ENCODE data around the gene HIF1A. TPM values are rescaled to one million over a fixed set of nuclear protein-coding genes. Genes with fewer than 3 reads are reported as not detected.

HIF1A gene
- total and polyA plus RNA-seq, 2 experiments from 2014 or later, result 113 to 242 TPM

DNA sequence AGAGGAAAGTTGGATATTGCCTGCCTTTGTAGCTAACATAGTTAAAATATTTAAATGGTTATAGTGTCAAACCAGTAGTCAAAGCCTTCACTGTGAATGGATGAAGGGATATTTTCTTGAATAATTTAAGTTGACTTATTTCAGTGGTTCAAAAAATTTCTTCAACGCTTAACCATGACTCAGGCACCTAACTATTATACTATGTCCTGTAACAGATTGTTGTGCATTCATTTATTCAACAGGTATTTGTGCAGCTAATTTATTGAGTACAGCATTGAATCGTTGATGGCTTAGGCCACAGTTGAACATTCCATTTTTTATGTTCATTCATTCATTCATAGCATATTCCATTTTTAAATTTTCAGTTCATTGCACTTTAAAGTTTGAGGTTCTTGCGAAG is 9.2 kb downstream of the HIF1A start (continued):
- TF ChIP-seq EZH2 (IDR thresholded peaks at IDR 0.05; ENCODE audit: low read depth, unreplicated experiment), result no peak

DNA sequence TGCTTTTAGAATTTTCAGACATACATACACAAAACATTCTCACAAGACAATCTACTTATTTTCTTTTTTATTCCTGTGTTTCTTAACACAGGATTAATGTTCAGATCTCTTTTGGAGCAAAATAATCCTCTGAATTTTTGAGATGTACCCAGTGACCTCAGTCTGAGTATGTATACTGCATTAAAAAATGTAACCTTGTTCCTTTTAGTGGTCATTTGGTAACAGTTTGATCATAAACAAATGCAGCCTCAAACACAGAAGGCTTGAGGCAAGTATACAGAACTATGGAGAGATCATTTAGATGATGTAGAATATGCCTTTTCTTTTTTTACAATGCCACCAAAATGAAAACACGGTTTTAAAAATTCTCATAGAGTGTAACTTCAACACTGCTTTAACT is 9.7 kb downstream of the HIF1A start:
- no peak overlapping the region for H3K27ac Mint-ChIP-seq
- ATAC-seq, result no peak

More for the DNA sequence above, 9.7 kb downstream of the HIF1A start:
- H3K27me3 ChIP-seq (ENCODE audit: insufficient read depth), result no peaks in the 10 kb centered on the region
- H3K4me1 ChIP-seq (ENCODE audit: insufficient read depth), result peaks cover 51% of the 10 kb centered on the region
- no peaks in the 10 kb centered on the region for H3K9me2 ChIP-seq (ENCODE audit: insufficient read depth)
- no peak for TF ChIP-seq STAT1 (IDR thresholded peaks at IDR 0.05; ENCODE audit: unreplicated experiment)
- TF ChIP-seq POLR2AphosphoS5 (IDR thresholded peaks at IDR 0.05; ENCODE audit: low read depth), result no peak
- TF ChIP-seq, protein P1, sequence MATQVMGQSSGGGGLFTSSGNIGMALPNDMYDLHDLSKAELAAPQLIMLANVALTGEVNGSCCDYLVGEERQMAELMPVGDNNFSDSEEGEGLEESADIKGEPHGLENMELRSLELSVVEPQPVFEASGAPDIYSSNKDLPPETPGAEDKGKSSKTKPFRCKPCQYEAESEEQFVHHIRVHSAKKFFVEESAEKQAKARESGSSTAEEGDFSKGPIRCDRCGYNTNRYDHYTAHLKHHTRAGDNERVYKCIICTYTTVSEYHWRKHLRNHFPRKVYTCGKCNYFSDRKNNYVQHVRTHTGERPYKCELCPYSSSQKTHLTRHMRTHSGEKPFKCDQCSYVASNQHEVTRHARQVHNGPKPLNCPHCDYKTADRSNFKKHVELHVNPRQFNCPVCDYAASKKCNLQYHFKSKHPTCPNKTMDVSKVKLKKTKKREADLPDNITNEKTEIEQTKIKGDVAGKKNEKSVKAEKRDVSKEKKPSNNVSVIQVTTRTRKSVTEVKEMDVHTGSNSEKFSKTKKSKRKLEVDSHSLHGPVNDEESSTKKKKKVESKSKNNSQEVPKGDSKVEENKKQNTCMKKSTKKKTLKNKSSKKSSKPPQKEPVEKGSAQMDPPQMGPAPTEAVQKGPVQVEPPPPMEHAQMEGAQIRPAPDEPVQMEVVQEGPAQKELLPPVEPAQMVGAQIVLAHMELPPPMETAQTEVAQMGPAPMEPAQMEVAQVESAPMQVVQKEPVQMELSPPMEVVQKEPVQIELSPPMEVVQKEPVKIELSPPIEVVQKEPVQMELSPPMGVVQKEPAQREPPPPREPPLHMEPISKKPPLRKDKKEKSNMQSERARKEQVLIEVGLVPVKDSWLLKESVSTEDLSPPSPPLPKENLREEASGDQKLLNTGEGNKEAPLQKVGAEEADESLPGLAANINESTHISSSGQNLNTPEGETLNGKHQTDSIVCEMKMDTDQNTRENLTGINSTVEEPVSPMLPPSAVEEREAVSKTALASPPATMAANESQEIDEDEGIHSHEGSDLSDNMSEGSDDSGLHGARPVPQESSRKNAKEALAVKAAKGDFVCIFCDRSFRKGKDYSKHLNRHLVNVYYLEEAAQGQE (IDR thresholded peaks at IDR 0.05; ENCODE audit: unreplicated experiment), result no peak
- no peak for TF ChIP-seq ZNF114 (CRISPR knock-in tag; IDR thresholded peaks at IDR 0.05)
- TF ChIP-seq, protein P2, sequence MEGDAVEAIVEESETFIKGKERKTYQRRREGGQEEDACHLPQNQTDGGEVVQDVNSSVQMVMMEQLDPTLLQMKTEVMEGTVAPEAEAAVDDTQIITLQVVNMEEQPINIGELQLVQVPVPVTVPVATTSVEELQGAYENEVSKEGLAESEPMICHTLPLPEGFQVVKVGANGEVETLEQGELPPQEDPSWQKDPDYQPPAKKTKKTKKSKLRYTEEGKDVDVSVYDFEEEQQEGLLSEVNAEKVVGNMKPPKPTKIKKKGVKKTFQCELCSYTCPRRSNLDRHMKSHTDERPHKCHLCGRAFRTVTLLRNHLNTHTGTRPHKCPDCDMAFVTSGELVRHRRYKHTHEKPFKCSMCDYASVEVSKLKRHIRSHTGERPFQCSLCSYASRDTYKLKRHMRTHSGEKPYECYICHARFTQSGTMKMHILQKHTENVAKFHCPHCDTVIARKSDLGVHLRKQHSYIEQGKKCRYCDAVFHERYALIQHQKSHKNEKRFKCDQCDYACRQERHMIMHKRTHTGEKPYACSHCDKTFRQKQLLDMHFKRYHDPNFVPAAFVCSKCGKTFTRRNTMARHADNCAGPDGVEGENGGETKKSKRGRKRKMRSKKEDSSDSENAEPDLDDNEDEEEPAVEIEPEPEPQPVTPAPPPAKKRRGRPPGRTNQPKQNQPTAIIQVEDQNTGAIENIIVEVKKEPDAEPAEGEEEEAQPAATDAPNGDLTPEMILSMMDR (conservative IDR thresholded peaks at IDR 0.05; ENCODE audit: low read depth in 2 of 2), result no peak
- TF ChIP-seq, protein P3, sequence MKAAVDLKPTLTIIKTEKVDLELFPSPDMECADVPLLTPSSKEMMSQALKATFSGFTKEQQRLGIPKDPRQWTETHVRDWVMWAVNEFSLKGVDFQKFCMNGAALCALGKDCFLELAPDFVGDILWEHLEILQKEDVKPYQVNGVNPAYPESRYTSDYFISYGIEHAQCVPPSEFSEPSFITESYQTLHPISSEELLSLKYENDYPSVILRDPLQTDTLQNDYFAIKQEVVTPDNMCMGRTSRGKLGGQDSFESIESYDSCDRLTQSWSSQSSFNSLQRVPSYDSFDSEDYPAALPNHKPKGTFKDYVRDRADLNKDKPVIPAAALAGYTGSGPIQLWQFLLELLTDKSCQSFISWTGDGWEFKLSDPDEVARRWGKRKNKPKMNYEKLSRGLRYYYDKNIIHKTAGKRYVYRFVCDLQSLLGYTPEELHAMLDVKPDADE (IDR thresholded peaks at IDR 0.05), result no peak
- no peak for TF ChIP-seq EZH2 (IDR thresholded peaks at IDR 0.05; ENCODE audit: low read depth, unreplicated experiment)
- TF ChIP-seq JUNB (IDR thresholded peaks at IDR 0.05; ENCODE audit: unreplicated experiment), result no peak
- TF ChIP-seq EZH2phosphoT487 (IDR thresholded peaks at IDR 0.05; ENCODE audit: unreplicated experiment), result no peak
- TF ChIP-seq ZNF331 (CRISPR knock-in tag; IDR thresholded peaks at IDR 0.05; ENCODE audit: low read depth), result no peak
- TF ChIP-seq, protein P4, sequence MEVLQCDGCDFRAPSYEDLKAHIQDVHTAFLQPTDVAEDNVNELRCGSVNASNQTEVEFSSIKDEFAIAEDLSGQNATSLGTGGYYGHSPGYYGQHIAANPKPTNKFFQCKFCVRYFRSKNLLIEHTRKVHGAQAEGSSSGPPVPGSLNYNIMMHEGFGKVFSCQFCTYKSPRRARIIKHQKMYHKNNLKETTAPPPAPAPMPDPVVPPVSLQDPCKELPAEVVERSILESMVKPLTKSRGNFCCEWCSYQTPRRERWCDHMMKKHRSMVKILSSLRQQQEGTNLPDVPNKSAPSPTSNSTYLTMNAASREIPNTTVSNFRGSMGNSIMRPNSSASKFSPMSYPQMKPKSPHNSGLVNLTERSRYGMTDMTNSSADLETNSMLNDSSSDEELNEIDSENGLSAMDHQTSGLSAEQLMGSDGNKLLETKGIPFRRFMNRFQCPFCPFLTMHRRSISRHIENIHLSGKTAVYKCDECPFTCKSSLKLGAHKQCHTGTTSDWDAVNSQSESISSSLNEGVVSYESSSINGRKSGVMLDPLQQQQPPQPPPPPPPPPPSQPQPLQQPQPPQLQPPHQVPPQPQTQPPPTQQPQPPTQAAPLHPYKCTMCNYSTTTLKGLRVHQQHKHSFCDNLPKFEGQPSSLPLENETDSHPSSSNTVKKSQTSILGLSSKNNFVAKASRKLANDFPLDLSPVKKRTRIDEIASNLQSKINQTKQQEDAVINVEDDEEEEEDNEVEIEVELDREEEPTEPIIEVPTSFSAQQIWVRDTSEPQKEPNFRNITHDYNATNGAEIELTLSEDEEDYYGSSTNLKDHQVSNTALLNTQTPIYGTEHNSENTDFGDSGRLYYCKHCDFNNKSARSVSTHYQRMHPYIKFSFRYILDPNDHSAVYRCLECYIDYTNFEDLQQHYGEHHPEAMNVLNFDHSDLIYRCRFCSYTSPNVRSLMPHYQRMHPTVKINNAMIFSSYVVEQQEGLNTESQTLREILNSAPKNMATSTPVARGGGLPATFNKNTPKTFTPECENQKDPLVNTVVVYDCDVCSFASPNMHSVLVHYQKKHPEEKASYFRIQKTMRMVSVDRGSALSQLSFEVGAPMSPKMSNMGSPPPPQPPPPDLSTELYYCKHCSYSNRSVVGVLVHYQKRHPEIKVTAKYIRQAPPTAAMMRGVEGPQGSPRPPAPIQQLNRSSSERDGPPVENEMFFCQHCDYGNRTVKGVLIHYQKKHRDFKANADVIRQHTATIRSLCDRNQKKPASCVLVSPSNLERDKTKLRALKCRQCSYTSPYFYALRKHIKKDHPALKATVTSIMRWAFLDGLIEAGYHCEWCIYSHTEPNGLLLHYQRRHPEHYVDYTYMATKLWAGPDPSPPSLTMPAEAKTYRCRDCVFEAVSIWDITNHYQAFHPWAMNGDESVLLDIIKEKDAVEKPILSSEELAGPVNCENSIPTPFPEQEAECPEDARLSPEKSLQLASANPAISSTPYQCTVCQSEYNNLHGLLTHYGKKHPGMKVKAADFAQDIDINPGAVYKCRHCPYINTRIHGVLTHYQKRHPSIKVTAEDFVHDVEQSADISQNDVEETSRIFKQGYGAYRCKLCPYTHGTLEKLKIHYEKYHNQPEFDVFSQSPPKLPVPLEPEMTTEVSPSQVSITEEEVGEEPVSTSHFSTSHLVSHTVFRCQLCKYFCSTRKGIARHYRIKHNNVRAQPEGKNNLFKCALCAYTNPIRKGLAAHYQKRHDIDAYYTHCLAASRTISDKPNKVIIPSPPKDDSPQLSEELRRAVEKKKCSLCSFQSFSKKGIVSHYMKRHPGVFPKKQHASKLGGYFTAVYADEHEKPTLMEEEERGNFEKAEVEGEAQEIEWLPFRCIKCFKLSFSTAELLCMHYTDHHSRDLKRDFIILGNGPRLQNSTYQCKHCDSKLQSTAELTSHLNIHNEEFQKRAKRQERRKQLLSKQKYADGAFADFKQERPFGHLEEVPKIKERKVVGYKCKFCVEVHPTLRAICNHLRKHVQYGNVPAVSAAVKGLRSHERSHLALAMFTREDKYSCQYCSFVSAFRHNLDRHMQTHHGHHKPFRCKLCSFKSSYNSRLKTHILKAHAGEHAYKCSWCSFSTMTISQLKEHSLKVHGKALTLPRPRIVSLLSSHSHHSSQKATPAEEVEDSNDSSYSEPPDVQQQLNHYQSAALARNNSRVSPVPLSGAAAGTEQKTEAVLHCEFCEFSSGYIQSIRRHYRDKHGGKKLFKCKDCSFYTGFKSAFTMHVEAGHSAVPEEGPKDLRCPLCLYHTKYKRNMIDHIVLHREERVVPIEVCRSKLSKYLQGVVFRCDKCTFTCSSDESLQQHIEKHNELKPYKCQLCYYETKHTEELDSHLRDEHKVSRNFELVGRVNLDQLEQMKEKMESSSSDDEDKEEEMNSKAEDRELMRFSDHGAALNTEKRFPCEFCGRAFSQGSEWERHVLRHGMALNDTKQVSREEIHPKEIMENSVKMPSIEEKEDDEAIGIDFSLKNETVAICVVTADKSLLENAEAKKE (CRISPR knock-in tag; IDR thresholded peaks at IDR 0.05), result no peak
- TF ChIP-seq CREB1 (CRISPR knock-in tag; IDR thresholded peaks at IDR 0.05; ENCODE audit: low read depth), result no peak
- TF ChIP-seq NANOG (IDR thresholded peaks at IDR 0.05; ENCODE audit: borderline replicate concordance), result no peak
- H3K36me3 Mint-ChIP-seq (ENCODE audit: low read depth), result peaks cover 7% of the 10 kb centered on the region; the same call in 2 of the 3 replicates
- no peaks in the 10 kb centered on the region for H3F3A ChIP-seq (replicated peaks; ENCODE audit: low read depth)
- no peak overlapping the region for H3K27ac ChIP-seq (ENCODE audit: low read depth)
- DNase-seq (ENCODE audit: low spot score), result no peak
- H3K4me1 Mint-ChIP-seq, result peaks cover 51% of the 10 kb centered on the region
- peaks cover 65% of the 10 kb centered on the region for H4K20me1 ChIP-seq (replicated peaks; ENCODE audit: insufficient read depth)
- H3K36me3 ChIP-seq (ENCODE audit: insufficient read depth), result no peaks in the 10 kb centered on the region
- H3K4me3 ChIP-seq, result no peak overlapping the region
- no peak overlapping the region for H3K4me3 Mint-ChIP-seq
- no peaks in the 10 kb centered on the region for H3K9me3 Mint-ChIP-seq
- H2AFZ ChIP-seq, result no peak overlapping the region
- peak overlapping the region; percentile 42; the same call in 1 of the 2 replicates for H3K4me2 ChIP-seq
- no peaks in the 10 kb centered on the region for H3K27me3 Mint-ChIP-seq (ENCODE audit: insufficient read depth, low read depth, poor library complexity)
- peaks cover 100% of the 10 kb centered on the region for H3K79me2 ChIP-seq (replicated peaks; ENCODE audit: insufficient read depth)
